Uterus (tissue), 4 donors: ENCODE measurements around the gene DCX. TPM values are rescaled to one million over a fixed set of nuclear protein-coding genes. Genes with fewer than 3 reads are reported as not detected.

Source experiments
- DNase-seq, 2 donors: peaks; one replicate each; pipeline ENCODE4 v3.0.0-alpha.2; 2019 to 2020
- H3K27ac ChIP-seq, 2 donors: fragments of 200-600 bp; sonication (generic); 1 replicate in 1 of 2; 2 replicates in 1 of 2; pipeline ENCODE4 v1.5.1; 2016 to 2018
- H3K27me3 ChIP-seq, 2 donors: fragments of 200-600 bp; sonication (generic); one replicate each; pipeline ENCODE4 v1.5.1; 2018 to 2019; ENCODE audit warnings: control low read depth in 1 of 2
- H3K36me3 ChIP-seq, 2 donors: fragments of 200-600 bp; sonication (generic); one replicate each; pipeline ENCODE4 v1.5.1; 2019; ENCODE audit warnings: control low read depth in 1 of 2
- H3K4me1 ChIP-seq, 2 donors: fragments of 200-600 bp; sonication (generic); one replicate each; pipeline ENCODE4 v1.5.1; 2018 to 2019; ENCODE audit warnings: control low read depth in 1 of 2
- H3K4me3 ChIP-seq, 2 donors: fragments of 200-600 bp; sonication (generic); 1 replicate in 1 of 2; 2 replicates in 1 of 2; pipeline ENCODE4 v1.5.1; 2018 to 2019; ENCODE audit warnings: mild to moderate bottlenecking in 1 of 2
- H3K9me3 ChIP-seq, 2 donors: fragments of 200-600 bp; sonication (generic); one replicate each; pipeline ENCODE4 v1.5.1; 2019; ENCODE audit warnings: control low read depth in 1 of 2
- POLR2A ChIP-seq, 2 donors: fragments of 450-650 bp; IDR thresholded peaks; one replicate each; pipeline ENCODE4 v1.6.1; 2016; ENCODE audit warnings: antibody characterized with exemption in 2 of 2, mild to moderate bottlenecking in 1 of 2, moderate library complexity in 1 of 2
- intact Hi-C: fragments of 100-400 bp; cut with DNase I; formaldehyde crosslinking; loops from one replicate; pipeline ENCODE4 v1.15.1; 2023; ENCODE audit warnings: low total_unique reads
- total RNA-seq, 4 donors: library from RNA; depleted of rRNA in 3 of 4; stranded (reverse); fragments of >200 nt in 3 of 4; gene quantifications; one replicate each; pipeline versions ENCODE4 v1.1.0 to v1.2.4, GENCODE V29; 2014 to 2023
- TF ChIP-seq, protein P1 (sequence below), 4 experiments: fragments of 200-600 bp in 2 of 4; fragments of 450-650 bp in 2 of 4; sonication (generic) in 2 of 4; IDR thresholded peaks; one replicate each; pipeline ENCODE4 v1.5.1; 2016 to 2019; ENCODE audit warnings: antibody characterized with exemption in 4 of 4, mild to moderate bottlenecking in 2 of 4, moderate library complexity in 1 of 4
- donor health status: DM: yes; HTN: yes; CAD: no.

Gene DCX
- total RNA-seq, 4 donors from 2014 or later = 2.0 to 5.5 TPM; not detected in 2

DNA sequence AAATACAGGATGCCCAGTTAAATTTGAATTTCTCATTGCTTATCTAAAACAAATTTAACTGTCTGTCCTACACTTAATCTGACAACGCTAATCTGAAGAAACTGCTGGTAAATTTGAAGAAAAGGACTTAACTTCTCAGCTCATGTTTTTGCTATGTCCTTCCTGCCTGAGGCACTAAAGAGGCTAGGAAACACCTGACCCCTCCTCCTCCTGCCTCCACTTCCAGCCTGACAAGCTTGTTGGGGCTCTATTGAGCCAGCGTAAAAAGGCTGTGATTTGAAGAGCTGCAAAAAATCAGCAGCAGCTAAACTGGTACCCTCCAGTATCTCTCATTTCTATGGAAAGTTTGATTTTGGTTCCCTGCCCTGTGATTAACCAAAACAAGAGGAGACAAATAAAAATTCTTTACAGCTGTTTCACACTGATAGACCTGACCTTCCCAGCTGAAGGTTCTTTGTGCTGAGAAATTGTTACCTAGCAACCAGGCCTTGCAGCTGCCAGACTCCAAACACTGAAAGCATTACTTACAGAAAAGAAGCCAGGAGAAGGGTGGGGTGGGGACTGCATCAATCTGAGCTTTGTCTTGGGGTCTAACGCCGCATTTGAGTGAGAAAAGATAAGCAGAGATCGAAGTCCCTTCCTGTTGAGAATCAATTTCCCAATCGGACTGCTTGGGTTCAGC, 35.0 kb downstream of the DCX start:
- no peaks in the 10 kb centered on the region for H3K27me3 ChIP-seq
- no peak for DNase-seq
- intact Hi-C loops = no loop called here
- H3K36me3 ChIP-seq = no peaks in the 10 kb centered on the region
- TF ChIP-seq, protein P1, sequence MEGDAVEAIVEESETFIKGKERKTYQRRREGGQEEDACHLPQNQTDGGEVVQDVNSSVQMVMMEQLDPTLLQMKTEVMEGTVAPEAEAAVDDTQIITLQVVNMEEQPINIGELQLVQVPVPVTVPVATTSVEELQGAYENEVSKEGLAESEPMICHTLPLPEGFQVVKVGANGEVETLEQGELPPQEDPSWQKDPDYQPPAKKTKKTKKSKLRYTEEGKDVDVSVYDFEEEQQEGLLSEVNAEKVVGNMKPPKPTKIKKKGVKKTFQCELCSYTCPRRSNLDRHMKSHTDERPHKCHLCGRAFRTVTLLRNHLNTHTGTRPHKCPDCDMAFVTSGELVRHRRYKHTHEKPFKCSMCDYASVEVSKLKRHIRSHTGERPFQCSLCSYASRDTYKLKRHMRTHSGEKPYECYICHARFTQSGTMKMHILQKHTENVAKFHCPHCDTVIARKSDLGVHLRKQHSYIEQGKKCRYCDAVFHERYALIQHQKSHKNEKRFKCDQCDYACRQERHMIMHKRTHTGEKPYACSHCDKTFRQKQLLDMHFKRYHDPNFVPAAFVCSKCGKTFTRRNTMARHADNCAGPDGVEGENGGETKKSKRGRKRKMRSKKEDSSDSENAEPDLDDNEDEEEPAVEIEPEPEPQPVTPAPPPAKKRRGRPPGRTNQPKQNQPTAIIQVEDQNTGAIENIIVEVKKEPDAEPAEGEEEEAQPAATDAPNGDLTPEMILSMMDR (IDR thresholded peaks at IDR 0.05) = no peak
- TF ChIP-seq POLR2A (IDR thresholded peaks at IDR 0.05) = no peak
- no peaks in the 10 kb centered on the region for H3K9me3 ChIP-seq
- no peak overlapping the region for H3K27ac ChIP-seq
- no peak overlapping the region for H3K4me3 ChIP-seq
- H3K4me1 ChIP-seq = no peaks in the 10 kb centered on the region

DNA sequence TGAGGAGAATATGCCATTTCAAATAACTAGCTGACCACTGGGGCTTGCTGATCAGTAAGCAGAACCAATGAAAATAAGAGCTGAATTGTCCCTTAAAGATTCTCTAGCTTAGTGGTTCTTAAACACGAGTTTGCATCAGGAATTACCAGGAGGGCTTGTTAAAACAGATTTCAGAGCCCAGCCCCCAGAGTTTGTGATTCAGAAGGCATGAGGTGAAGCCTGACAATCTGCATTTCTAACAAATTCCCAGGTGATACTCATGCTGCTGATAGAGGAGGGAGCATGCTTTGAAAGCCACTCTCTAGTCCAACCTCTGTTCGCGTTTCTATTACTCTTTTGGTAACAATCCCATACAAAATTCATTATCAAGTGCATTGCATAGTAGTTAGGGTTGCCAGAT, 35.5 kb downstream of the DCX start:
- Histone ChIP-seq H3K4me3 (no peak overlapping the region), H3K36me3 (no peaks in the 10 kb centered on the region), H3K27me3 (no peaks in the 10 kb centered on the region), H3K27ac (no peak overlapping the region), H3K4me1 (no peaks in the 10 kb centered on the region), H3K9me3 (no peaks in the 10 kb centered on the region)
- TF ChIP-seq, protein P1 (IDR thresholded peaks at IDR 0.05) = no peak
- TF ChIP-seq POLR2A (IDR thresholded peaks at IDR 0.05) = no peak
- DNase-seq = no peak
- intact Hi-C loops = no loop called here

DNA sequence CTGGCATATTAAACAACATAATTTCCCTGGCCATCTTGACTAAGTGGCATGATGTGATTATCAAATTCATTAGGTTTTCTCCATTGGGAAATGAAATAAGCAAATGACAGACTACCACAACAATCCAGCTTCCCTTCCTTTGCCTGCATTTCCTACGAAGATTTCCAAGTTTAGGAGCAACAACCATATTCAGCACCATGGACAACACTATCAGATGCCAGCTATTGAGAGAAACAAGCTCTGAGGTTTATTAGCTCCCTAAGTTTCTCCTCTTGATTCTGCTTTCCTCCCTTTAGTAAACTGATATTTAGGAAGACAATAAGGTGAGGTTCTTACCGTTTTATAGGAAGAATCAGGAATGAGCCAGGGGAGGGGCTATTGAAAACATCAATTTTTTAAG, 36.2 kb downstream of the DCX start:
- no peaks in the 10 kb centered on the region for H3K36me3 ChIP-seq
- no peaks in the 10 kb centered on the region for H3K4me1 ChIP-seq
- no peak overlapping the region for H3K4me3 ChIP-seq
- no peaks in the 10 kb centered on the region for H3K27me3 ChIP-seq
- H3K9me3 ChIP-seq = no peaks in the 10 kb centered on the region
- H3K27ac ChIP-seq = no peak overlapping the region
- DNase-seq = no peak
- no peak for TF ChIP-seq POLR2A (IDR thresholded peaks at IDR 0.05)
- TF ChIP-seq, protein P1 (IDR thresholded peaks at IDR 0.05) = no peak
- intact Hi-C loops = no loop called here

DNA sequence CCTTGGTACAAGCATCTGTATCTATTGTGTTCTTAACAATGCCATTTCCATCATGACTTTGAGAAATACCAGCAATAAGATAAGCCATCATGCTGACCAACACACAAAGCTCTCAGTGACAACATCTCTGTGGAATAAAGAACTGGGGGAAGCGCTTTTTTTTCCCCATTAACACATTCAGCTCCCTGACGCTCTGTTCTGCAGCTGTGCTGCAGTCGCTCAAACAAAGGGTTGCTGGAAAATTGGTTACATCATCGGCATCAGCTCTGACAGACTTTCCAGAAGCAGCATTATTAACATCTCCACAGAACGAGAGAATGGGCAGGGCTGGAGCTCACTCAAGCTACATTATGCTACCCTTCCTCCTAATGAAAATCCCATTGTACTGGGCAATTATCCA, 39.9 kb downstream of the DCX start:
- no peak overlapping the region for H3K4me3 ChIP-seq
- intact Hi-C loops = no loop called here
- TF ChIP-seq, protein P1 (IDR thresholded peaks at IDR 0.05) = no peak
- no peak for TF ChIP-seq POLR2A (IDR thresholded peaks at IDR 0.05)
- H3K9me3 ChIP-seq = no peaks in the 10 kb centered on the region
- DNase-seq = no peak
- no peak overlapping the region for H3K27ac ChIP-seq
- no peaks in the 10 kb centered on the region for H3K4me1 ChIP-seq
- no peaks in the 10 kb centered on the region for H3K27me3 ChIP-seq
- H3K36me3 ChIP-seq = no peaks in the 10 kb centered on the region

DNA sequence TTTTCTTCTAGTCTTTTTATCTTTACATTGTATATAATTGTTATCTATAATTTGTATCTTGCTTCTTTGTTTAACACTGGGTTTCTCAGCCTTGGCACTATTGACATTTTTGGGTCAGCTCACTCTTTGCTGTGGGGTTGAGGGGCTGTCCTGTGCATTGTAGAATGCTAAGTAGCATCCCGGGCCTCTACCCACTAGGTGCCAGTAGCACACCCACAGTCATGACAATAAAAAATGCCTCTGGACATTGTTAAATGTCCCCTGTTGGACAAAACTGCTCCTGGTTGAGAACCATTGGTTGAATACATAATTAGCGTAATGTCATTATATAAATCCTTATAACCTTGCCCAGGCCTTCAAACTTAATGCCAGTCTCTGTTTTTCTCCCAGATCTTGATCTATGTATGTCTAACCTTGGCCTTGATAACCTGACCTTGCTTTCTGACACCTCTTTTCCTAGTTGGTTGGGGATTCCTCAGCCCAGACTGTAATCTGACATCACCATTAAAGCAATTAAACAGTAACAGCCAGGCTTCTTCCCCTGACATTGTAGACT, 46.1 kb downstream of the DCX start:
- Histone ChIP-seq H3K27ac (no peak overlapping the region), H3K4me1 (no peaks in the 10 kb centered on the region), H3K36me3 (no peaks in the 10 kb centered on the region), H3K27me3 (no peaks in the 10 kb centered on the region), H3K4me3 (no peak overlapping the region), H3K9me3 (no peaks in the 10 kb centered on the region)
- TF ChIP-seq, protein P1 (IDR thresholded peaks at IDR 0.05) = no peak
- no peak for TF ChIP-seq POLR2A (IDR thresholded peaks at IDR 0.05)
- no peak for DNase-seq
- intact Hi-C loops = no loop called here
